HCT116 (cell line): ENCODE results near the gene ADAMTS3. TPM values are rescaled to one million over a fixed set of nuclear protein-coding genes. Genes with fewer than 3 reads are reported as not detected.

Experiments
- ATAC-seq: fragments of 200-7000 bp; cut with Tn5 transposase; 2 replicates; pipeline ENCODE4 v1.9.1; 2020; ENCODE audit warnings: mild to moderate bottlenecking, moderate library complexity
- BruUV-seq: library from RNA; stranded (reverse); fragments of 400-500 nt; replicated peaks from 2 replicates; lab custom pipeline; 2021; lab: Mats Ljungman, UMichigan
- CTCF ChIA-PET: fragments of 300-600 bp; sonication (Branson Sonifier 250); formaldehyde crosslinking; loops from one replicate; lab custom pipeline; 2021; ENCODE audit warnings: antibody characterized with exemption; lab: Charles Lee
- POLR2A ChIA-PET: fragments of 300-600, 350-600 bp; sonication (Branson Sonifier 250); formaldehyde crosslinking; loops from one replicate; lab custom pipeline; 2021; ENCODE audit warnings: antibody characterized with exemption; lab: Charles Lee
- RAD21 ChIA-PET, 2 experiments: fragments of 300-600 bp; sonication (Branson Sonifier 250); formaldehyde crosslinking; loops; one replicate each; lab custom pipeline; 2023; ENCODE audit warnings: low total read pairs in 2 of 2; ENCODE audit not compliant: uncharacterized antibody in 2 of 2, unreplicated experiment in 2 of 2, low non-redundant PET in 1 of 2; lab: Charles Lee
- DNase-seq: peaks from one replicate; pipeline ENCODE4 v3.0.0-alpha.2; 2010; ENCODE audit warnings: low read depth, low spot score
- H2AFZ ChIP-seq: fragments of 200-600 bp; shearing (Covaris generic), sonication (generic); 2 replicates; pipeline ENCODE4 v1.6.1; 2017; ENCODE audit warnings: low read depth, mixed run types, mixed read lengths, antibody characterized with exemption, low read length; ENCODE audit not compliant: poor library complexity, severe bottlenecking
- H3K27ac ChIP-seq: 2 replicates; pipeline ENCODE4 v1.5.1; 2012; ENCODE audit warnings: low read depth, low read length
- H3K27me3 ChIP-seq: fragments of 200-600 bp; sonication (generic); 2 replicates; pipeline ENCODE4 v1.6.1; 2016; ENCODE audit warnings: mixed run types, low read length, mixed read lengths; ENCODE audit not compliant: insufficient read depth
- H3K36me3 ChIP-seq, 2 experiments: fragments of 200-500 bp in 1 of 2; fragments of 200-600 bp in 1 of 2; sonication (Bioruptor generic) in 1 of 2; sonication (generic) in 1 of 2; 2 replicates each; pipeline versions ENCODE4 v1.5.1 to v1.6.1; 2014 to 2016; ENCODE audit warnings: low read length in 2 of 2, inconsistent platforms in 1 of 2, mixed read lengths in 1 of 2, mixed run types in 1 of 2; ENCODE audit not compliant: insufficient read depth in 2 of 2, control insufficient read depth in 1 of 2
- H3K4me1 ChIP-seq, 2 experiments: fragments of 200-600 bp in 1 of 2; sonication (generic) in 1 of 2; 2 replicates each; pipeline versions ENCODE4 v1.5.1 to v1.6.1; 2012 to 2017; ENCODE audit warnings: low read length in 2 of 2, inconsistent platforms in 1 of 2, mild to moderate bottlenecking in 1 of 2, mixed read lengths in 1 of 2, mixed run types in 1 of 2, moderate library complexity in 1 of 2; ENCODE audit not compliant: insufficient read depth in 2 of 2, control insufficient read depth in 1 of 2
- H3K4me2 ChIP-seq: fragments of 200-600 bp; sonication (generic); 2 replicates; pipeline ENCODE4 v1.6.1; 2017; ENCODE audit warnings: mixed run types, low read length, mixed read lengths
- H3K4me3 ChIP-seq, 2 experiments: fragments of 200-600 bp in 1 of 2; sonication (generic) in 1 of 2; replicated peaks in 1 of 2; 2 replicates each; pipeline ENCODE4 v1.5.1; 2011 to 2016; ENCODE audit warnings: low read length in 2 of 2, control low read depth in 1 of 2, low read depth in 1 of 2, mild to moderate bottlenecking in 1 of 2, mixed read lengths in 1 of 2, mixed run types in 1 of 2
- H3K79me2 ChIP-seq: fragments of 200-600 bp; sonication (generic); 2 replicates; pipeline ENCODE4 v1.6.1; 2017; ENCODE audit warnings: mild to moderate bottlenecking, mixed run types, low read length, moderate library complexity, mixed read lengths; ENCODE audit not compliant: insufficient read depth
- H3K9ac ChIP-seq: fragments of 200-600 bp; sonication (generic); 2 replicates; pipeline ENCODE4 v1.6.1; 2016; ENCODE audit warnings: low read length, mixed read lengths
- H3K9me2 ChIP-seq: fragments of 200-600 bp; sonication (generic), shearing (Covaris generic); 2 replicates; pipeline ENCODE4 v1.6.1; 2017; ENCODE audit warnings: mixed run types, mild to moderate bottlenecking, moderate library complexity; ENCODE audit not compliant: insufficient read depth
- H3K9me3 ChIP-seq, 2 experiments: fragments of 200-500 bp in 1 of 2; fragments of 200-600 bp in 1 of 2; sonication (Bioruptor generic) in 1 of 2; sonication (generic) in 1 of 2; 2 replicates each; pipeline ENCODE4 v1.6.1; 2014 to 2017; ENCODE audit warnings: low read length in 2 of 2, mixed read lengths in 2 of 2, inconsistent platforms in 1 of 2, low read depth in 1 of 2, mild to moderate bottlenecking in 1 of 2, mixed run types in 1 of 2, moderate library complexity in 1 of 2; ENCODE audit not compliant: control insufficient read depth in 1 of 2, insufficient read depth in 1 of 2
- H4K20me1 ChIP-seq: fragments of 200-600 bp; sonication (generic), shearing (Covaris generic); 2 replicates; pipeline ENCODE4 v1.6.1; 2017; ENCODE audit warnings: mixed run types, mild to moderate bottlenecking, moderate library complexity; ENCODE audit not compliant: insufficient read depth
- CBX3 ChIP-seq: IDR thresholded peaks from 2 replicates; pipeline ENCODE4 v1.6.1; 2012; ENCODE audit warnings: low read depth
- ELF1 ChIP-seq: IDR thresholded peaks from 2 replicates; pipeline ENCODE4 v1.6.1; 2012; ENCODE audit warnings: low read depth, borderline replicate concordance
- EZH2 ChIP-seq: fragments of 200-600 bp; sonication (generic); IDR thresholded peaks from 2 replicates; pipeline ENCODE4 v1.6.1; 2017; ENCODE audit warnings: antibody characterized with exemption, mixed run types
- FOSL1 ChIP-seq: IDR thresholded peaks from 2 replicates; pipeline ENCODE4 v1.6.1; 2012; ENCODE audit warnings: low read depth
- JUND ChIP-seq: IDR thresholded peaks from 2 replicates; pipeline ENCODE4 v1.6.1; 2012
- POLR2A ChIP-seq: IDR thresholded peaks from 2 replicates; pipeline ENCODE4 v1.7.0; 2011; ENCODE audit warnings: borderline replicate concordance; ENCODE audit not compliant: insufficient read depth, insufficient read length; ENCODE audit errors: extremely low read depth
- POLR2AphosphoS5 ChIP-seq: IDR thresholded peaks from 2 replicates; pipeline ENCODE4 v1.6.1; 2011; ENCODE audit warnings: mild to moderate bottlenecking, low read depth, low read length, moderate library complexity
- REST ChIP-seq: IDR thresholded peaks from 2 replicates; pipeline ENCODE4 v1.6.1; 2012; ENCODE audit warnings: low read depth
- SIN3A ChIP-seq: IDR thresholded peaks from 2 replicates; pipeline ENCODE4 v1.6.1; 2012; ENCODE audit warnings: low read depth
- SP1 ChIP-seq: IDR thresholded peaks from 2 replicates; pipeline ENCODE4 v1.6.1; 2012; ENCODE audit warnings: low read depth
- TCF7L2 ChIP-seq: IDR thresholded peaks from 2 replicates; pipeline ENCODE4 v1.7.0; 2011; ENCODE audit warnings: borderline replicate concordance, inconsistent platforms; ENCODE audit not compliant: insufficient read depth, insufficient read length; ENCODE audit errors: extremely low read depth
- ZBTB33 ChIP-seq: IDR thresholded peaks from 2 replicates; pipeline ENCODE4 v1.6.1; 2011; ENCODE audit warnings: mild to moderate bottlenecking, low read length, moderate library complexity; ENCODE audit not compliant: insufficient replicate concordance; ENCODE audit errors: extremely low read depth
- ZFX ChIP-seq: fragments of 450-650 bp; IDR thresholded peaks from 2 replicates; pipeline ENCODE4 v1.6.1; 2017
- intact Hi-C: fragments of 100-400 bp; cut with micrococcal nuclease; formaldehyde crosslinking; loops from 2 replicates; pipeline ENCODE4 v1.10.0; 2022
- total RNA-seq: library from RNA; stranded (reverse); gene quantifications from one replicate; pipeline ENCODE4 v1.2.1, GENCODE V29; 2021; ENCODE audit not compliant: unreplicated experiment

The ADAMTS3 gene
- total RNA-seq, 1 experiment from 2014 or later: not detected

- intact Hi-C loops: no loop called here
Measured at GRCh38 chr4:72352711-72353110, 216.3 kb downstream of the ADAMTS3 start.

GRCh38 chr4:72351521-72351920 is 217.5 kb downstream of the ADAMTS3 start:
- no peak for TF ChIP-seq POLR2A
- no peak for TF ChIP-seq ZBTB33
- no peak for TF ChIP-seq SIN3A
- no peak for TF ChIP-seq FOSL1
- TF ChIP-seq ZFX: no peak
- TF ChIP-seq POLR2AphosphoS5: no peak
- no peak for TF ChIP-seq CBX3
- no peak for TF ChIP-seq SP1
- no peak for TF ChIP-seq REST
- TF ChIP-seq ELF1: no peak
- TF ChIP-seq EZH2: no peak
- TF ChIP-seq JUND: no peak
- TF ChIP-seq TCF7L2: no peak
- TF ChIP-seq, all 23 proteins: peak for 0
- H3K9me3 ChIP-seq: peaks cover 0 to 4% of the 10 kb centered on the region in 2 experiments; a peak in 1 of 4 replicates
- intact Hi-C loops: no loop called here
- ChIA-PET POLR2A (no interaction called here), CTCF (no interaction called here), RAD21 (no interaction called here)
- no peak overlapping the region for H2AFZ ChIP-seq
- no peak overlapping the region for H3K27ac ChIP-seq
- no peak overlapping the region for H3K4me2 ChIP-seq
- H3K4me1 ChIP-seq: no peaks in the 10 kb centered on the region
- H3K36me3 ChIP-seq: no peaks in the 10 kb centered on the region
- no peaks in the 10 kb centered on the region for H4K20me1 ChIP-seq
- H3K9ac ChIP-seq: no peak overlapping the region
- no peak for DNase-seq
- ATAC-seq: no peak
- no peaks in the 10 kb centered on the region for H3K9me2 ChIP-seq
- no peak overlapping the region for H3K4me3 ChIP-seq
- no peaks in the 10 kb centered on the region for H3K79me2 ChIP-seq
- no TSS peak for BruUV-seq
- H3K27me3 ChIP-seq: no peaks in the 10 kb centered on the region

More at GRCh38 chr4:72352711-72353110, 216.3 kb downstream of the ADAMTS3 start:
- Histone ChIP-seq H3K9ac (no peak overlapping the region), H3K36me3 (no peaks in the 10 kb centered on the region), H3K4me1 (no peaks in the 10 kb centered on the region), H3K4me2 (no peak overlapping the region), H3K79me2 (no peaks in the 10 kb centered on the region), H3K27ac (no peak overlapping the region), H4K20me1 (no peaks in the 10 kb centered on the region), H2AFZ (no peak overlapping the region), H3K9me3 (peaks cover 0 to 4% of the 10 kb centered on the region in 2 experiments; a peak in 1 of 4 replicates), H3K4me3 (no peak overlapping the region), H3K27me3 (no peaks in the 10 kb centered on the region), H3K9me2 (no peaks in the 10 kb centered on the region)
- POLR2A ChIA-PET: no interaction called here
- ATAC-seq (no peak), DNase-seq (no peak)
- RAD21 ChIA-PET: no interaction called here
- no peak for TF ChIP-seq EZH2
- TF ChIP-seq TCF7L2: no peak
- BruUV-seq: no TSS peak
- CTCF ChIA-PET: no interaction called here
